ENCODE results near the gene C19orf44.
"Not testable (repeated sequence)": the region's sequence is repeated elsewhere in the genome, so short reads cannot be mapped to it uniquely, and the experiment has no call there.

Gene C19orf44

DNA sequence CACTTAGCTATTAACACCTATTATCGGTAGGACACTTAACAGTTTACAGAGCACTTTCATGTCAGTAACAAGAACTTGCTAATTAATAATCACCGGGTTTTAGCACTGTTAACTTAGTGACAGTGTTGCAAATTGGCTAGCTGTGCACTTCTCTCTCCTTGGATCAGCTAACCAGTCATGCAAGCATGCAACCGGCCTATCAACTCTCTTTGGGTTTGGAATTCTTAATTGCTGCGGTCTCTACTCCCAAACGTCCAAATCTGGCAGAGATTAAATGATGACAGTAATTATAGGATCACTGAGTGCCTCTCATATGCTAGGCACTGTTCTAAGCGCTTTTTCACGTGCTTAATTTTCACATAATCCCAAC, 25.7 kb upstream of the C19orf44 start:
- Histone ChIP-seq H3K9ac (ENCODE audit: insufficient read length, low read depth) (peak overlapping the region; percentile 85), H3K27me3 (ENCODE audit: insufficient read depth, insufficient read length) (peaks cover 11% of the 10 kb centered on the region)
- DNase-seq (ENCODE audit: low read depth, low spot score), result no peak

DNA sequence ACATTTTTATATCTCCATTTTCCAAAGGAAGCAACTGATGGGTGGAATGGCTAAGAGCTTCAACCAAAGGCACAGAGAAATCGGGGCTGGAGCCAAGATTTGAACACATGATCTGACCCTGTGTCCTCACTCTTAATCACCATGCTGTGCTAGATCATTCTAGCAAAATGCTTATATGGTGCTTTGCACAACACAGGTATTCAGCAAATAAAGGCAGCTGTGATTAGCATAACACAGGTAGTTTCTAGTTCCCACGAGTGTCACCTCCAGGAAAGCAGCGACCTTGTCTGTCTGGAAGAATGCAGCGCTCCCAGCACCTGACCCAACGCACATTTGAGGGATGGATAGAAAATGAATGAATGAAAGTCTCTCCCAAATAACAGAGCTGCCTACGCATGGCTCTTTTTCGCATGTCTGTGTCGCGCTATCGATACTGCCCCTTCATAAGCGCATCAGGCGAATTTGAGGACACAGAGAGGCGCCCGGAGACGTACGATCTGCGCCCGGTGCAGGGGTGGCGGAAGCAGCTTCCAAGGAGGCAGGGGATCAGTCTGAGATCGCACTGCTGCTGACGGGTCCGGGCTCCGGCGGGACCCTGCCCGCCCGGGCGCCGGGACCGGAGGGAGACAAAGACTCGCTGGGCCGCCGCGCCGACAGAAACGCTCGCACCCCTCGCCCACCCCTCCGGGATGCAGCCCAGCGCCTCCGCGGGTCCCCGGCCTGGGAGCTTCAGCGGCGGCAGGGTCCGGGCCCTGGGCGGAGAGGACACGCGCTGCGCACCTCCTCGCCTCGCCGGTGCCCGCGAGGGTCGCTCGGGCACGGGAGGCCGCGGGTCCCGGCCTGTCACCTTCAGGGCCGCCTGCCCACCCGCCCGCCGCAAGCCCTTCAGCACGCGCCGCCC, 25.0 kb upstream of the C19orf44 start:
- TF ChIP-seq ZNF274 (IDR thresholded peaks at IDR 0.05; ENCODE audit: low read depth, low read length) (no peak), SUZ12 (IDR thresholded peaks at IDR 0.05; ENCODE audit: extremely low read depth, insufficient read depth, insufficient read length) (no peak), YY1 (IDR thresholded peaks at IDR 0.05; ENCODE audit: insufficient read depth, insufficient read length) (no peak)
- H3K4me1 ChIP-seq (ENCODE audit: insufficient read depth, insufficient read length), result peaks cover 10% of the 10 kb centered on the region
- H3K4me3 ChIP-seq (ENCODE audit: insufficient read length, low read depth), result peak overlapping the region; percentile 75
- peak overlapping the region; percentile 85 for H3K9ac ChIP-seq (ENCODE audit: insufficient read length, low read depth)
- peaks cover 8% of the 10 kb centered on the region; the same call in 1 of the 2 replicates for H3K9me3 ChIP-seq (ENCODE audit: insufficient read depth, low read length)
- peaks cover 3% of the 10 kb centered on the region for H3K36me3 ChIP-seq (ENCODE audit: insufficient read depth, insufficient read length, low read length)
- DNase-seq (ENCODE audit: low read depth, low spot score), result no peak
- peaks cover 11% of the 10 kb centered on the region for H3K27me3 ChIP-seq (ENCODE audit: insufficient read depth, insufficient read length)

More for the DNA sequence above, 25.7 kb upstream of the C19orf44 start:
- Histone ChIP-seq H3K9me3 (ENCODE audit: insufficient read depth, low read length) (peaks cover 8% of the 10 kb centered on the region; the same call in 1 of the 2 replicates), H3K36me3 (ENCODE audit: insufficient read depth, insufficient read length, low read length) (peaks cover 4% of the 10 kb centered on the region), H3K4me1 (ENCODE audit: insufficient read depth, insufficient read length) (peaks cover 10% of the 10 kb centered on the region), H3K4me3 (ENCODE audit: insufficient read length, low read depth) (peak overlapping the region; percentile 75)
- TF ChIP-seq ZNF274 (IDR thresholded peaks at IDR 0.05; ENCODE audit: low read depth, low read length) (no peak), YY1 (IDR thresholded peaks at IDR 0.05; ENCODE audit: insufficient read depth, insufficient read length) (no peak), SUZ12 (IDR thresholded peaks at IDR 0.05; ENCODE audit: extremely low read depth, insufficient read depth, insufficient read length) (no peak)

DNA sequence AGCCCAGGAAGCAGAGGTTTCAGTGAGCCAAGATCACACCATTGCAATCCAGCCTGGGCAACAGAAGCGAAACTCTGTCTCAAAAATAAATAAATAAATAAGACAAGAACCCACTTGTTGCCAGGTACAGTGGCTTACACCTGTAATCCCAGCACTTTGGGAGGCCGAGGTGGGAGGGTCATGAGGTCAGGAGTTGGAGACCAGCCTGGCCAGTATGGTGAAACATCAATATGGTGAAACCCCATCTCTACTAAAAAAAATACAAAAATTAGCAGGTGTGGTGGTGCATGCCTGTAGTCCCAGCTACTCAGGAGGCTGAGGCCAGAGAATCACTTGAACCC, 23.7 kb upstream of the C19orf44 start:
- H3K4me1 ChIP-seq (ENCODE audit: insufficient read depth, insufficient read length); H3K36me3 ChIP-seq (ENCODE audit: insufficient read depth, insufficient read length, low read length); H3K9me3 ChIP-seq (ENCODE audit: insufficient read depth, low read length); DNase-seq (ENCODE audit: low read depth, low spot score): not testable (repeated sequence)
- Histone ChIP-seq H3K27me3 (ENCODE audit: insufficient read depth, insufficient read length) (peaks cover 11% of the 10 kb centered on the region), H3K9ac (ENCODE audit: insufficient read length, low read depth) (peak overlapping the region; percentile 91), H3K4me3 (ENCODE audit: insufficient read length, low read depth) (peak overlapping the region; percentile 78)

DNA sequence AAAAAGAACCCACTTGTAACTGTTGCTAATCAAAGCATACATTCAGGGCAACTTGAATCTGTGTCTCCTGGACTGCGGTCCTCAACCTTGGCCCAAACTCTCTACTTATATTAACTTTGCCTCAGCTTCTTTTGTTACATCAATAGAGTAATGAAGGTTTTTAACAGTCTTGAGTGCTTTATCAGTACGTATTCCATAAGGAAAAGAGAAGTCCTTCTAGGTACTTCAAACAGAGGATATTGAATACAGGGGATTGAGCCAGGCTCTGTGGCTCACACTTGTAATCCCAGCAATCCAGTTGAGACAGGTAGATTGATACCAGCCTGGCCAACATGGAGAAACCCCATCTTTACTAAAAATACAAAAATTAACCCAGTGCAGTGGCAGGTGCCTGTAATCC, 23.2 kb upstream of the C19orf44 start:
- H3K4me3 ChIP-seq (ENCODE audit: insufficient read length, low read depth), result no peak overlapping the region
- H3K9me3 ChIP-seq (ENCODE audit: insufficient read depth, low read length), result peaks cover 8% of the 10 kb centered on the region; the same call in 1 of the 2 replicates
- H3K36me3 ChIP-seq (ENCODE audit: insufficient read depth, insufficient read length, low read length), result no peaks in the 10 kb centered on the region
- H3K27me3 ChIP-seq (ENCODE audit: insufficient read depth, insufficient read length), result peaks cover 11% of the 10 kb centered on the region
- TF ChIP-seq YY1 (IDR thresholded peaks at IDR 0.05; ENCODE audit: insufficient read depth, insufficient read length), result no peak
- TF ChIP-seq ZNF274 (IDR thresholded peaks at IDR 0.05; ENCODE audit: low read depth, low read length), result no peak
- no peak for TF ChIP-seq SUZ12 (IDR thresholded peaks at IDR 0.05; ENCODE audit: extremely low read depth, insufficient read depth, insufficient read length)
- DNase-seq (ENCODE audit: low read depth, low spot score), result no peak
- H3K9ac ChIP-seq (ENCODE audit: insufficient read length, low read depth), result no peak overlapping the region
- peaks cover 8% of the 10 kb centered on the region for H3K4me1 ChIP-seq (ENCODE audit: insufficient read depth, insufficient read length)

DNA sequence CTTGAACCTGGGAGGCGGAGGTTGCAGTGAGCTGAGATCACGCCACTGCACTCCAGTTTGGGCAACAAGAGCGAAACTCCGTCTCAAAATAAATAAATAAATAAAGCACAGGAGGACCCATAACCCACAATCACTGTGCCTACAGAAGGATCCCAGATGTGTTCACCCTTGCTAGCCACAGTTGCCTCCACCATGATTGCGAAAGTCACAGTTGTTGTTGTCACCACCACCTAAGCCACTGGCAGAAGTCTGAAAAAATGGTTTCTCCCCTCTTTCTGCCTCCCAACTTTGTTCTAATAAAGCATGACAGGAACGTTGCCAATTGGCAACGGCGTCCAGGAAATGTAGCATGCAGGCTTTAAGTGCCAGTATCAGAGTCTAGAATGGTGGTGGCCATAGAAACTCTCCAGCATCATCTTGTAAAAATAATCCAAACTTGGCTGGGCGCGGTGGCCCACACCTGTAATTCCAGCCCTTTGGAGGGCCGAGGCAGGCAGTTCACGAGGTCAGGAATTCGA, 22.3 kb upstream of the C19orf44 start:
- H3K9ac ChIP-seq (ENCODE audit: insufficient read length, low read depth), result no peak overlapping the region
- H3K4me1 ChIP-seq (ENCODE audit: insufficient read depth, insufficient read length), result peaks cover 7% of the 10 kb centered on the region
- no peak overlapping the region for H3K4me3 ChIP-seq (ENCODE audit: insufficient read length, low read depth)
- no peaks in the 10 kb centered on the region for H3K36me3 ChIP-seq (ENCODE audit: insufficient read depth, insufficient read length, low read length)
- no peak for TF ChIP-seq ZNF274 (IDR thresholded peaks at IDR 0.05; ENCODE audit: low read depth, low read length)
- TF ChIP-seq YY1 (IDR thresholded peaks at IDR 0.05; ENCODE audit: insufficient read depth, insufficient read length), result no peak
- TF ChIP-seq SUZ12 (IDR thresholded peaks at IDR 0.05; ENCODE audit: extremely low read depth, insufficient read depth, insufficient read length), result no peak
- no peak for DNase-seq (ENCODE audit: low read depth, low spot score)
- H3K27me3 ChIP-seq (ENCODE audit: insufficient read depth, insufficient read length), result peaks cover 11% of the 10 kb centered on the region
- H3K9me3 ChIP-seq (ENCODE audit: insufficient read depth, low read length), result peaks cover 8% of the 10 kb centered on the region; the same call in 1 of the 2 replicates

DNA sequence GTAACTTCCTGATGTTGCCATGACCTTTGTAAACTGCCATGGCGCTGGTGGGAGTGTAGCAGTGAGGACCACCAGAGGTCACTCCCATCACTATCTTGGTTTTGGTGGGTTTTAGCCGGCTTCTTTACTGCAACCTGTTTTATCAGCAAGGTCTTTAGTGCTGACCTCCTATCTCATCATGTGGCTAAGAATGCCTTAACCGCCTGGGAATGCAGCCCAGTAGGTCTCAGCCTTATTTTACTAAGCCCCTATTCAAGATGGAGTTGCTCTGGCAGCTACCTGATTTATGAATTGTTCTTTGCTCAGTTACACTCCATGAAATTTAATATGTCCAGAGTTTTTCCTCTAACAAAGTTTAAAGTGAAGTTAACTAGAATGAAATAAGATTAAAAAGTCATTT, 19.8 kb upstream of the C19orf44 start:
- Histone ChIP-seq H3K27me3 (ENCODE audit: insufficient read depth, insufficient read length) (peaks cover 9% of the 10 kb centered on the region), H3K4me3 (ENCODE audit: insufficient read length, low read depth) (no peak overlapping the region), H3K4me1 (ENCODE audit: insufficient read depth, insufficient read length) (no peaks in the 10 kb centered on the region), H3K9me3 (ENCODE audit: insufficient read depth, low read length) (peaks cover 8% of the 10 kb centered on the region; the same call in 1 of the 2 replicates), H3K9ac (ENCODE audit: insufficient read length, low read depth) (no peak overlapping the region), H3K36me3 (ENCODE audit: insufficient read depth, insufficient read length, low read length) (no peaks in the 10 kb centered on the region)
- DNase-seq (ENCODE audit: low read depth, low spot score), result no peak
- no peak for TF ChIP-seq SUZ12 (IDR thresholded peaks at IDR 0.05; ENCODE audit: extremely low read depth, insufficient read depth, insufficient read length)

DNA sequence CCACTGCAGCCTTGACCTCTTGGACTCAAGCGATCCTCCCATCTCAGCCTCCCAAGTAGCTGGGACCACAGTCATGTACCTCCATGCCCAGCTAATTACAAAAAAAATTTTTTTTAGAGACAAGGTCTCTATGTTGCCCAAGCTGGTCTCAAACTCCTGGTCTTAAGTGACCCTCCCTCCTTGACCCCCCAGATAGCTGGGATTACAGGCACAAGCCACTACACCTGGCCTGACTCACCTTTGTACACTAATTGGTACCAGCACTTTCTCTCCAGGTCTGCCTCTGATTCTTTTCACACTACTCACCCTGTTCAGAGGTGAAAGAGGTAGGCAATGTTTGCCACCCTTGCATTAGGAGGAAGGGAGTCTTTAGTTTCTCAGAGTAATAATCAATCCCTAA, 18.9 kb upstream of the C19orf44 start:
- DNase-seq (ENCODE audit: low read depth, low spot score), result no peak
- no peaks in the 10 kb centered on the region for H3K36me3 ChIP-seq (ENCODE audit: insufficient read depth, insufficient read length, low read length)
- H3K27me3 ChIP-seq (ENCODE audit: insufficient read depth, insufficient read length), result peaks cover 6% of the 10 kb centered on the region
- peaks cover 8% of the 10 kb centered on the region; the same call in 1 of the 2 replicates for H3K9me3 ChIP-seq (ENCODE audit: insufficient read depth, low read length)
- H3K4me3 ChIP-seq (ENCODE audit: insufficient read length, low read depth), result no peak overlapping the region
- TF ChIP-seq YY1 (IDR thresholded peaks at IDR 0.05; ENCODE audit: insufficient read depth, insufficient read length), result no peak
- TF ChIP-seq SUZ12 (IDR thresholded peaks at IDR 0.05; ENCODE audit: extremely low read depth, insufficient read depth, insufficient read length), result no peak
- TF ChIP-seq ZNF274 (IDR thresholded peaks at IDR 0.05; ENCODE audit: low read depth, low read length), result no peak
- H3K4me1 ChIP-seq (ENCODE audit: insufficient read depth, insufficient read length), result no peaks in the 10 kb centered on the region
- no peak overlapping the region for H3K9ac ChIP-seq (ENCODE audit: insufficient read length, low read depth)

Measured in NT2/D1 (cell line).